NCI-H1092 (cell line): Measurements from ENCODE around the gene SPINK6.

Experiments
- DNase-seq: peaks from one replicate; lab custom pipeline; 2025; lab: John Stamatoyannopoulos, UW

Gene SPINK6

DNA sequence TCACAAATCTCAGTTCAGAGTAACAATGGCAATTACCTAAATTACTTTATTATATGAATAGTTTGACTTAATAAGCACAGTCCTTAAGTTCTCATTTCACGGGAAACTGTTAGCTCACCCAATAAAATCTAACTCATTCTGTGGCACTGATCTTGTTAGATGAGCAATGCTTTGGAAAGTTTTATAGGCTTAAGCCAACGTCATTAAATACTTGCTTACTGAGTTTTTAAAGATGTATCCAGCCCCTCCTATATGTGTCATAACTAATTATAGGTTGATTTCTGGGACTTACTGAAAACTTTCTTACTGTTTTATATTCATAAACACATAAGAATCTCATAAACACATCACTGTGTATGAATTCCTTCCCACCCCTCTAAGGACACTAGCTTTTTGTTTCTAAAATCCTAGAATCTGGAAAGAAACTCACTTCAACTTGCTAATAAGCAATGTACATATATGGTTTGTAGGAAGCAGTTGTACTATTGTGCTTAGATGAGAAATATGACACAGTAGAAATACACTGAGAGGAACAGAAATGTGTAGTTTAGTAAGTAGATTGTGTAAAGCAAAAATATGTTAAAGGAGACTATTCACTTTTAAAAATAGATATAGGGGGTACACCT is 21.4 kb downstream of the SPINK6 start:
- DNase-seq = no peak

DNA sequence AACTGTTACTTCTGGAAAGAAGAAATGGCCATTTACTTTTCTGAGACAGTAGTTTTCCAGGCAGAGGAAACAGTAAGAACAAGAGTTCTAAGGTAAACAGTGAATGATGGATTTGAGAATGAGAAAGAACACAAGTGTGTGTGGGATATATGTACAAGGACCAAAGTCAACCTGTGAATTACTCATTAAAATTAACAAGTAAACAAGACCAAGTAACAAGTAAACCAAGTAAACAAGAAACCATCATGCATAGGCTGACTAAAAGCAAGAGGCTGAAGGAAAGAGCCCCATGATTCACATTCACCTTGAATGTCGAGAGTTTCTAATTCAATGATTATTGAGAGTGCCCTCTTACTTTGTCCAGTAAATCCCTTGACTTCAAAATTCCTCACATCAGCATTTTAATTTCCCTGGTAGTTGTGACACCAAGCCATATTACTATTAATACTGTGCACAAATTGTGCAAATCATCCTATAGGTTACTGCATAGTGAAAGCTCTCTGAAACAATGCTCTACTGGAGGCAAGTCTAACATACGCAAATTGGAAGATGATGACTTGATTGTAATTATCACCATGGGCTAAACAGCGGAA is 25.6 kb downstream of the SPINK6 start:
- DNase-seq = no peak

DNA sequence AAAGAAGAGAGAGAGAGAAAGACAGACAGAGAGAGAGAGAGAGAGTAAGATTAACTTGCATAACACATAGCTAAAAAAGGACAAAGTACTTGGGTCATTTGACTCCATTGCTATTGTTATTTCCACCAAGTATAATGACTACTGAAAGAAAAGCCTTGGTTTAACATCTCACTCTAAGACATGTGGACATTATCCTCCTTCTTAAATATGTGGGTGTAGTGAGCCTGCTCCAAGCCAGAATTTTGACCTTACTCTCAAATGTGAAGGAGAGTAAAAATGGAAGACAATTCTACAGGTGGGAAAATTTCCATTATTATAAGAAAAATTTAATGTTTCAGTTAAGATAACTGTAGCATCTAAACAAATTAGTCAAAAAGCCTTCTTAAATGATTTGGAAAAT is 27.0 kb downstream of the SPINK6 start:
- DNase-seq = no peak

DNA sequence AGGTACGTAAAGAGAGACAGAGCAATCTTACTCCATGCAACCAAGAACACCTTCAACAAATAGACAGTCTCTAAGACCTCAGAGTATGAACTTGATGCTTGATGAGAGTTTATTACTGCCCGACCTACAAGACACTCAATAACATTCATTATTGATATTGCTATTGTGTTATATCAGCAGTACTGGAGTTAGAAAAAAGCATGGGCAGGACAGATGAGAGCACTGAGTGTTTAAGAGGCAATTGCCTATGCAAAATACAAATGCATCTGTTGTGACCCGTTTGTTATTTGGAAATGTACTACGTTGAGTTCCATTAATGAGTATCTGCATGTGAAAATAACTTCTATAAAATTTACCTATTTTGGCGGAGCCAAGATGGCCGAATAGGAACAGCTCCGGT is 27.4 kb downstream of the SPINK6 start:
- no peak for DNase-seq

DNA sequence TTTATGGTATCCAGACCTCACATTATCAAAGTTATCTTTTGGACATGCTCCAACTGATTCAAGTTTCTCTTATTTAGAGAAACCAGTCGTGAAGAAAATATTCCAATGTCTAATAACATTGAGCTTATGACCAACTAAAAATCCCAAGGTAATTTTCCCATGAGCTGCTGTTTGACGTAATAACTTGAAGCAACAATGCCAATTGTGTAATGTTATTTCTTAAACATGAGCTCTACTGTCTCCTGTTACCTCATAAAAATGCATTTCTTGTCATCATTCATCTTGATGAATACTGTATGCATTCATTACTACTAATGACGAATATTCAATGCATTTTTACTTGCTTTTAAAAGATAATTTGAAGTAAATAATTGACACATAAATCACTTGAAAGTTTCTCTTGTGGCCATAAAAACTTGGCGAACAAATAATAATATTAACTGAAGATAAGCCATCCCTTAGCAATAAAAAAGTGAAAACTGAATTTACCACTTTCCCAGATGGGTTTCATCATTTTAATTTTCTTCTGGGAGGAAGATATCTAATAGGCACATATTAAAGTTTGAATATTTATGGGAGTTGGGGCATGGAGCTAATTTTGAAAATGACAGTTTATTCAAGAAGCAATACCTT is 35.1 kb downstream of the SPINK6 start:
- DNase-seq = no peak

DNA sequence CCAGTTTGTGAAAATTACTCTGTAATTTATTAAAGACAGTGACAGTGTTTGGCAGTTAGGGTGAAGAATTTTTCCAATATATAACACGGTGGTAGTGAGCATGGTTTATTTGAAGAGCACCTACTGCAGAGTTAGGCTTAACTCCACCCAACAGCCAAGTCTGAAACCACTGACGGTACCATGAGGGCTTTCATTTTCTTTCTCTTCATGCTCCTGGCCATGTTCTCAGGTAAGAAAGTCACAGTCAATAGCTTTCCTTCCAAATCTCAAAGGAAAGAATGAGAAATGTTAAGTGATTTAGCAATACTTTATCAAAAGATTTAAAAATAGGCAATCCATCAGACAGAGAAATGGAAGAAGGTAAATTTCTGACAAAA is 35.6 kb downstream of the SPINK6 start, which contains the start of gene MARCOL:
Gene MARCOL (plus strand): TSS at position 108 of the 377 bp plus-strand sequence. CDS start 73 bp downstream, at position 181.
- no peak for DNase-seq

DNA sequence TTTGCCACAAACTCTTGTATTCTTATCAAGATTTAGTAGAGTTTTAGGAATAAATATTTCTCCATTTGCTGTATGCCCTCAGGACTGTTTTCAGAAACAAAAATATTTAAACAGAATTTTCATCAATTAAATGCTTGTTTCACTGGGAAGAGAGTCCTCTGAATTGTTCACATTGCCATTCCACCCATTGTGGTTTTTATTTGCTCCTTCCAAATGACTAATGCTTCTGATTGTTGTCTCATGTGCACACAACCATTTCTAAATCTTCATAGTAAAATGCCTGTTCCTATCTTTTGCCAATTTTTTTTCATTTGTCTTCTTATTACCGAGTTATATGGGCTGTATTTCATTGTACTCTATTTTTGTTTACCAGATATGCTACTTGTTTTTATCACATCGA is 46.1 kb downstream of the SPINK6 start:
- DNase-seq = no peak

DNA sequence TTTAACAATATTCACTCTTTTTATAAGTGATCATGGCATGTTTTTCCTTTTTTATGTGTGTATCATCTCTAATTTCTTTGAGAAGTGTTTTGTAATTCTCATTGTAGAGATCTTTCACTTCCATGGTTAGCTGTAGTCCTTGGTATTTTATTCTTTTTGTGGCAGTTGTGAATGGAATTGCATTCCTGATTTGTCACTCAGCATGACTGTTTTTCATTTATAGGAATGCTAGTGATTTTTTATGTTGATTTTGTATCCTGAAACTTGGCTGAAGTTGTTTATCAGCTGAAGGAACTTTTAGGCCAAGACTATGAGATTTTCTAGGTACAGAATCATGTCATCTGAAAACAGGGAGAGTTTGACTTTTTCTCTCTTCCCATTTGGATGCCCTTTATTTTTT is 52.6 kb downstream of the SPINK6 start:
- DNase-seq = no peak

DNA sequence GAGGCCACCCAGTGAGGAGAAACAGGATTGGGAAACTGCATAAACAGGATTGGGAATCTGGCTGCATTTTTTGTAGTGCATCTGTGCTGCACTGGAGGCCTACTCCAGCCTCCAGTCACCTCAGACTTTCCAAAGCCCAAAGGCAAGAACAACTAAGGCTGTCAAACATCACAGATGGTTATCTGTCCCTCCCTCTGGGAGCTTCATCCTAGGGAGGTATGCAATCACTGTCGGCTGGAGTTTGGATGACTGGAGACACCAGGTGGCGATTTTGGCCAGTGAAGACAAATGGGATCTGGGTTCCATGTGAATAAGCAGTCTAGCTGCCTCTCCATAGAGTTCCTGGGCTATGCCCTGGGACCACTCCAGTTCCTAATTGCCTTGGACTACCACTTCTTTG is 56.4 kb downstream of the SPINK6 start:
- DNase-seq = no peak

DNA sequence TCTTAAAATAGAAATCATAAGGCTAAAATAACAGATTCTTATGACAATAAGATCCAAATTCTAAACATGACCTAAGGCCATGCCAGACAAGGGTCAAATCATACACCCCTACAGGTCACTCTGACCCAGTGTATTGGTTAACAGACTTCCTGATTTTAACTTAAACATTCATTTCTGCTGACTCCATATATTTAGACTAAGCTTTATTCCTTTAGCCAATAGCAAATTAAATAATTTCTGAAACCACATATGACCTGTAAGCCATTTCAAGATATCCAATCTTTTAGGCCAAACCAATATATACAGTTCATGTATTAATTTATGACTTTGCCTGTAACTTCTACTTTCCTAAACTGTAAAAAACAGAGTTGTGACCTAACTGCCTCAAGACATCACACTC is 58.4 kb downstream of the SPINK6 start:
- DNase-seq = no peak
